Erythroblast (primary cell): ENCODE results near the gene ORM2.

Experiments used
- GATA1 ChIP-seq: IDR thresholded peaks from 2 replicates; pipeline ENCODE4 v1.6.1; 2011; ENCODE audit warnings: low read depth, mild to moderate bottlenecking, control low read depth, low read length, moderate library complexity
- POLR2A ChIP-seq: IDR thresholded peaks from 2 replicates; pipeline ENCODE4 v1.6.1; 2011; ENCODE audit warnings: mild to moderate bottlenecking, low read length

- no peak for TF ChIP-seq POLR2A
- TF ChIP-seq GATA1 = no peak
These were observed 42.5 kb upstream of the ORM2 start for GRCh38 chr9:114287001-114287762.
